Hematopoietic multipotent progenitor cell treated with erythropoietin and hydrocortisone succinate and interleukin-3 and kit ligand, for 4 days (in vitro differentiated cells): ENCODE results near the gene THBS4.

Experiments
- DNase-seq: peaks from one replicate; pipeline ENCODE4 v3.0.0-alpha.2; 2015

Gene THBS4

DNA sequence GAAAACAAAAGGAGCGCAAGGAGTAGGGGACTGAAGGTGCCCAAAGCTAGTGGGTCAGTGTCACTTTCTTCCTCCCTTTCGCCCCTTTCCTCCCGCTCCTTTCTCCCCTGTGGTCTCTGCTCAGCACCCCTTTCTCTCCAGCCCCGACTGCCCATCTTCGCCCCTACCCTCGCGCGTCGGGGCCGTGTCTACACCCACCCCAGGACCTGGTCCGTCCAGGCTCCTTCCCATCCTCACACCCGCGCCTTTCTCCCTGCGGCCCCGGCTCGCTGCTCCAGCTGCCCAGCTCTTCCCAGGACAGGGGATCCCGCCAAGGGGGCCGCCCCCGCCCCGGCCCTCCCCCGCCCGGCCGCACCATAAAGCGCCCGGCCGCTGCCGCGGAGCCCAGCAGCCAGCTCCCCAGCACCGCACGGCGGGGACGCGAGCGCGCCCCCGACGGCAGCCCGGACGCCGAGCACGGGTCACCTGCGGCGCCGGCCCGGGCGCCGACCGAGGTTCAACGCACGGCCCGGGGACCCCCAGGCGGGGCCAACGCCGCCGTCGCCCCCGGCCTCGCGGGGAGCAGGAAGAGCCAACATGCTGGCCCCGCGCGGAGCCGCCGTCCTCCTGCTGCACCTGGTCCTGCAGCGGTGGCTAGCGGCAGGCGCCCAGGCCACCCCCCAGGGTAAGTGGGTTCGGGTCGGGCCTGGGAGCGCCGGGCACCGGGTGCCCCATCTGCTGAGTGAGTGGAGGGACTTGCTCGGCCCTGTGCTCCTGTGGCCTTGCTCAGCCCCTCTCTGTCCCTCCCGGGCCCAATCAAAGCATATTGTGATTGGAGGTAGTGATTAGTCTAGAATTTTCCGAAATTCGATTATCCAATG lies at the start of gene THBS4:
TSS of gene THBS4 (plus strand) at position 387 of the 860 bp plus-strand sequence. CDS start at position 577, 190 bp downstream.
- peak; percentile 2 for DNase-seq

DNA sequence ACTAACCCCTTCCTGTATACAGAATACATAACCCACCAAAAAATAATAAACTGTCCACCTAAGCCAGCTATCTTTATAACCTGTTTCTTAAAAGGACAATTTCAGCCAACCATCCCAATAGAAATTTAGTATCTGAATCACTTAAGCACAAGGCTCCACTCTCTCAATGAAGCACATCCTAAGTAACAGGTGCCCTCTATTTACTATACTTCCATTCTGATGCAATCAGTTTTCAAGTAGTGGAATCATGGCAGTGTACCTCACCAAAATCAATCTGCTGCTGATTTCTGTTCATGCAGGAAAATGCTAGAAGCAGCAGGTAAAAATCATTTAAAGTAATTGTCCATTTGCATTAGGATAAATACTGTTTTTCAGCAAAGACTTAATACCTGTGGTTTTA lies 48.9 kb upstream of the THBS4 start:
- no peak for DNase-seq

DNA sequence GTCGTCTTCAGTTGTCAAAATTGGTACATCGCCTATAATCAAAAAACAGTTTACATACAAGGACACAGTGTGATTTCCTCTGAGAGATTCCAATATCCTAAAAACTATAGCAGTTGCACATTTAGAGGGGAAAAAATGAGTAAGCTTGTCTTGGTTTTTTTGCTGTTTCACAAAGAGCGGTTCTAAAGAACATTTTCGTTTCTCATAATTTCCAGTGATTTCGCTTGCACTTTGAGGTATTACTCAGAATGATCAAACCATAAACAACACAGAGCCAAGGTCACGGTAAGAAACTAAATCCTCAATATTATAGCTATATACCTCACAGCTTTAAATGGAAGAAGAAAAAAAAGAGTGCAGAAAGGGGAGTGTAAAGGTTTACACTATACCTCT lies 44.9 kb upstream of the THBS4 start:
- DNase-seq, result no peak

DNA sequence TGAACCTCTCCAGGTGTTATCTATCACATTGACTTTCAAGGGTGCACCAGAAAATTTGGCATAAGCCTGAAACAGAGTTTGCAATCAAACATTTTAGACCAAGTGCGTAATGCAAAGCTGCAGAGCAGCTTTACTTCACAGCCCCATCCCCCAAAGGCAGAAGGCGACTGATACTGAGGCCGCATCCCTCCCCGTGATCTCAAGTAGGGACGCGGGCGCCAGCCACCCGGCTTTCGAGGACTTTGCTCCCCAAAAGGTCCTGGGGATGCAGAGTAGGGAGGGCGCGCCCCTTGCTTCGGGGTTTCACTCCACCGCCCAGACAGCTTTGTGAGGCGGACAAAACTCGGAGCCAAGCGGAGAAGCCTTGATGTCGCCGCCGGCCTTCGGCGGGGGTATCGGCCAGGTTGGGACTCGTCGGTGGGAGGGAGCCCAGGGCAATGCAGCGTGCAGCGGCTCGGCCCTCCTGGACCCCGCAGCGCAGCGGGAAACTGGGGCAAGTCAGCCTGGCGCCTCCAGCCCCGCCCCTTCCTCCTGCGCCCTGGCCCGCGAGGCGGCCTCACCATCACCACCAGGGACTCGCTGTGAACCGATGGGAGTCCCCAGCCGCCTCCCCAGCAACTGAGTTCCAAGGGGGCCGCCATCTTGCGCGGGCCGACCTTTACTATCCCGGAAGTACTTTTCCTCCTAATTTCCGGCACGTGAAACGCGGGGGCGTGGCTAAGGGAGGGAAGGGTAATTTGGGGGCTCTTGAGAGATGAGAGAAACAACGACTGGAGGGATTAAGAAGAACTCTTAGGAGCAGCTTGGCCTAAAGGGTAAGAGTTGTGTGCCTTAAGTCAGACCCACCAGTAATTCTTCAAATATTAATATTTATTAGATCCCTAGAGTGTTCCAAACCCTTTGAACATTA lies 44.3 kb upstream of the THBS4 start, which contains the start of gene MTX3:
TSS of gene MTX3 (minus strand) at position 665 of the 910 bp plus-strand sequence. CDS start at position 641, 24 bp downstream.
- DNase-seq, result peak; percentile 95

DNA sequence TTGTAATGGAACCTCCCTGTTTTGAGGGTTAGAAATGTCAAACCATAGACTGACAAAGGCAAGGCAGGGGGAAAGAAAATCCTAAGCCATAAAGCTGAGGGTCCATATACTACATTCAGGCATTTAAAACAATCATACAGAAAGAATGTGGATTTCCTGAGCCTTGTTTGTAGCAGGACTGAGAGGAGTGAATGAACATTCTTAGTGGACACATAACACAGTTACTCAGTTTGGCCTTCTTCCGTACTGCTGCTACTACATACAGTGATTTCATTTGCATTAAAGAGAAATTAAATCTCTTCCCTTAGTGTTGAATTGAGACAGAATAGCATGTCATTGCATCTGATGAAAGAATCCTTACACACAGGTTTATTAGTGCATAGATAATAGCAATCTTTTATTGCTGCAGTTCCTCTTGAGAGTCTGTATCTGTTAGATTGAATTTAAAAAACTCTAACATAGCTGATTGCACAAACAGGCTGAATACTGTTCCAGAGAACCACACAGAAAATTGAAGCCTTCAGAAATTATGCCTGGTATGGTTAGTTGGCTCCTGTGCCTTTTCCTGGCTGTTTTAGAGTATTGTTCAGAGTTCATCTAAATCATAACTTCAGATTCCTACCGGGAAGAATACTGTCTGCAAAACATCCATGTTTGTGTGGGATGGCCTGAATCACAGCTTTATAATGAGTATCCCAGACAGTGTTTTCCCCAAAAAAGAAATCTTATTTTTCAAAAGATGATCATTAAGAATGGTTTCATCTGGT lies 42.1 kb upstream of the THBS4 start:
- no peak for DNase-seq

DNA sequence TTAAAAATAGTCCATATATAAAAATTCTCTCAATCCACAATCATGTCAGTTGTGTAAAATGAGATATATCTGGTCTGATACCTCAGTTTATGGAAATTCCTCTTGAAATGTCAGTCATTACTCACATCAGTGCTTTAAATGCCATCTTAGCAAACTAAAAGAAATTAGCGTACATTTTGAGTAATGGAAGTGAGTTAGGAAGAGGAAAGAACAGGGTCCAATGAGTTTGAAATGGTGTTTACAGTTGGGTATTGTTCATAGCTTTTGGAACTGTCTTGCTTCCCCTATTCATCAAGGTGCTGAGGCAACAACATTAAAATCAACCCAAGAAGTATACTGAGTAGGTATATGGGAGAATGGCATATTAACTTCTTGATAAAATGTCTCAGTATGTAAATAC lies 35.4 kb upstream of the THBS4 start:
- DNase-seq, result no peak

DNA sequence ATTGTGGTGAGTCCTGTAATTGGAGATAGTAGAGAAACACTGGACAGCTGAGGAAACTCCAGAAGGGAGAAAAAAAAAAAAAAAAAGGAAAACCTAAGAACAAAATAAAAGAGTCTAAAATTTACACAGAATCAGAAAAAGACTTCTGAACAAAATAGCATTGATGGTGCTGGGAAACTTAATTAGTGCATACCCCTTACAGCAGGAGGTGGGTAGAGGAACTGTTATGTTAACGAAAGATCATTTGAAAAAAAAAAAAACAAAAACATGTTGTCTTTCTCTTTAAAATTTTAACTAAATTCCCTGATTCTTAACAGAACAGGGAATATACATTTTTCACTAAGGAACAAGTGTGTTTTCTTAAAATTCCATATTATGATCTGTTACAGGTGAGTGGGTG lies 32.5 kb upstream of the THBS4 start:
- no peak for DNase-seq

DNA sequence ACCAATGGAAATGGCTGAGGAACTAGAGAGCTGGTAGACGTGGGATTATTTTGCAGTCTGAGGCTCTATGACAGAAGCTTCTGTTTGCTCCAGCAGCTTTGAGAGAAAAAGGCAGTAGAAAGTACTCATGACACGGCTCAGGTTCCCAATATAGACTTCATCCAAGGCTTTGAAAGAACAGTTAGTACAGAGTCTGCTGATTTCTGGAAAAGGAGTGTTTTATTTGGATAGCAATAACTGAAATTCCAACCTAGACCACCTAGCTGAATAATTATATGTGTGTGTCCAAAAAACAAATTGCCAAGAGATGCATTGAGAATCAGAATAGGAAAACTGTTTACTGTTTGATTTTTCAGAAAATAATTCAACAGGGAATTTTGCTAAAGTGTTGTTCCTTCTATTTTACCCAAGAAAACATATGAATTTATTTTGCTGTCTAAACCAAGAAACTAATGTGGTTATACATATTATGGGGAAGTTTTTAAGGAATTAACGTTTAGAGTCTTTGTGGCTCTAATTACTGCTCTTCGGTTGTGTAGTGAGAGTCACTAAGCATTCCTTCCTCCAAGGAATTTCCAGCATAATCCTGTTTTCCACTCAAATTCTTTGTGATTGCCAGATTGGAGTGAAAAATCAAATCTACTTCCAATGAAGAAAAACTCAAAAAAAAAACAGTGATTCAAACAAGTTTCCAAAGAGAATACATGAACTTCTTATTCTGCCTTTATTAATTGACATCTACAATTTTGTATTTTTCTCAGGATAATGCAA lies 26.0 kb upstream of the THBS4 start:
- DNase-seq, result no peak

DNA sequence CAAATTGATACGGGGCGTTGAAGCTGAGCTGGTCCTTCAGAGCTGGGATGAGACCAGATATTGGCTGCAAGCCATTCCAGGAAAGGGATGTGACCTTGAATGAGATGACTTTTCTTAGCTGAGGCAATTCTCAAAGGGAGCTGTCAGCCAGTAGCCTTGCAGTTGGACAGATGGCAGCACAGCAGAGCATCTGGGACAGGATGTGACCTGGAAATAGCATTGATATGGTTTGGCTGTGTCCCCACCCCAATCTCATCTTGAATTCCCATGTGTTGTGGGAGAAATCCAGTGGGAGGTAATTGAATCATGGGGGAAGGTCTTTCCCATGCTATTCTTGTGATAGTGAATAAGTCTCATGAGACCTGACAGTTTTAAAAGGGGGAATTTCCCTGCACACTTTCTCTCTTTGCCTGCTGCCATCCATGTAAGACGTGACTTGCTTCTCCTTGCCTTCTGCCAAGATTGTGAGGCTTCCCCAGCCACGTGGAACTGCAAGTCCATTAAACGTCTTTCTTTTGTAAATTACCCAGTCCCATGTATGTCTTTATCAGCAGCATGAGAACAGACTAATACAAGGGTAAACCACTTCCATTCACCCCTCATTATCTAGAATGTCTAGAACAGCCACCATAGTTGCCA lies 24.3 kb upstream of the THBS4 start:
- no peak for DNase-seq

DNA sequence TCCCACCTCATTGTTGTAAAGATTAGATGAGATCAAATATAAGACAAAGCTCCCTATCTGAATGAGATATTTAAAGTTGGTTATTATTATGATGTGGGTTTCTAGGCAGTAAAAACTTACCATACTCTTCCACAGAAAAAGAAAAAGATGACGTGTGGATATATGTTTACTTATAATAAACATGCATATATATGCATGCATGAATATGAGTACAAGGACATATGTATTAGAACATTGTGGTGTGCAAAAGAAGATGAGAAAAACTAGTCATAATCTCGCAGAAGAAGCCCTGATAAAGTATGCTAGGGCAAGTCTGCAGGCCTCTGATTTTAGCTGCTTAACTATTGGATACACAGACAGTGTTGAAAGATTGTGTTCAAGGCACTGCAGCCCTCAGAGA lies 10.1 kb upstream of the THBS4 start:
- no peak for DNase-seq

DNA sequence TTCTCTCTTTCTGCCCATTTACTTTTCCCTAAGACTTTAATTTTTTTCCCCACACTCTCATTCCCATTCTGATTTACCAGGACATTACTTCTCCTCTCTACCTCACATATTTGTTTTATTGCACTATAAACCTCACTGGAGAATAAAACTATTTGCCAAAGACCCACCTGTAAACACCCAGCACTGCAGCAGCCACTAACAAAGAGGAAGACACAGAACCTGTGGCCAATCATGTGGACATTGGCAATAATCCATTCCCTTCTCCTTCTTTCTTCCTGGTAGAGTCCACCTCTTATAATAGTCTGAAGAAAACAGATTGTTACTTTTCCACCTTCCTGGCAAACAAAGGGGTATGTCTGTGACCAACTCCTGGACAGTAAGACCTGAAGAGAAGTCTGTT lies 8.3 kb upstream of the THBS4 start:
- DNase-seq, result no peak

DNA sequence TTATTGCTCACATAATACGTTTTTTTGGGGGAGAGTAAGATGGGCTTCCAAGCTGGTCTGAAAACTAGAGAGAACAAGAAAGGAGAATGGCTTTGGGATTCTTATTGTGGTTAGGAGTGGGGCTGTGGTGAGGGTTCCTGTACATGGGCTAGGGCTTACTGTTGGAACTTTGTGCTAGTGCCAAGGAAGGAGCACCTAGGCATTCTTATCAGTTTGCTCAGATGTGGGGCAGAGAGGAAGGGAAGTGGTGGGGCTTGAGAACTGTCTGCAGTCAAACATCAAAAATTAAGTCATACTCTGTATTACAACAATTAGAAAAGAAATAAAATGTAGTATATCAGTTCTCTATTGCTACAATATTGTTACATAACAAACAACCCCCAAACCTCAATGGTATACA lies 4.0 kb upstream of the THBS4 start:
- peak; percentile 61 for DNase-seq

DNA sequence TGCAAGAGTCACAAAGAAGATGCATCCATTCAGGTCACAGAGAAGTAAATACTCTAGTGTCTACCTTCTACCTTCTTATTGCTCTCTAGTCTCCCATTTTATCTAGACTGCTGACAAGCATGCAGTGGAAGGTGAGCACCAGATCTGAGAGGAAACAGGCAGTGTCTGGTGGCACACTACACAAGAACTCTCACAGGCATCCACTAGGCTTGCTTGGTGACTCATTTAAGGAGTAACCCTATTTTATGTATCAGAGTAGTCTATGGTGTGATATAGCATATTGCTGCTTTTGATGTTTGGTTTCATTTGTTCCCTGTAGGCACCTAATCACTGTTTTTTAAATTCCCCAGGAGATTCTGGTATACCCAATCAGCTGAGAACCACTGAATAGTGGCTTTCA lies 1.6 kb upstream of the THBS4 start:
- no peak for DNase-seq

DNA sequence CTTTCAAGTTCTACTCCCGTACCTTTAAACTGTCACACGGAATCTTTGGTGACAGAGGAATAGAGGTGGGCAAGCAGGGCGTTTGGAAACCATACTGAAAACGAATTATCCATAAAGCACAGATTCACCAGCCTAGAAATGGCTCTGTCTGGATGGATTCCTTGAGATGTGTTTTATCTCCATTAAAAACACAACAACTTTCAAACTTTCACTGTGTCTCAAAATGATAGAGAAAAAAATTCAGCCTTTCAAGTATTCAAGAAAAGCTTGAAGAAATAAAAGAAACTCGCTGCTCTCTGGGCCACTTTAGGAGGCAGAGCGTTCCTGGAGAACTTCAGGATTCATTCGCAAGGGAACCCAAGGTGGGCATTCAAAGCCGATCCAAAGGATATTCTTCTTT lies 589 bp upstream of the THBS4 start:
- DNase-seq, result no peak

DNA sequence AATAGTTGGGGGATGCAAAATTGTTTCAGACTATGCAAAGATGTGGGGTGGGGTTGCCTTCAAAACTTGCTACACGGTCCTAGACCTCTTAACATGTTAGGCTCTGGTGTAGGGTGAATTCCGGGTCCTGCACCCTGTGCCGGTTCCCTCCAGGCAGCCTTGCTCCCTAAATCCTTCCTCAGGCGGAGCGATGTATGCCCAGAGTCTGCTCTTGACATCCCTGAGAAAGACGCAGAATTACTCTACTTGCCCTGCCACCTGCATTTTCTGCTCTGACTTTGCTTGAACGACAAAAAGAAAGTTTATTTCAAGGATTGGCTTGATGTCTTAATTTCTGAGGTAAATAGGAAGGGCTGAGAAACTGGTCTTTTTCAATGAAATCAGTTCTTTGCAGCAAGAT lies 691 bp downstream of the THBS4 start:
- DNase-seq, result no peak

DNA sequence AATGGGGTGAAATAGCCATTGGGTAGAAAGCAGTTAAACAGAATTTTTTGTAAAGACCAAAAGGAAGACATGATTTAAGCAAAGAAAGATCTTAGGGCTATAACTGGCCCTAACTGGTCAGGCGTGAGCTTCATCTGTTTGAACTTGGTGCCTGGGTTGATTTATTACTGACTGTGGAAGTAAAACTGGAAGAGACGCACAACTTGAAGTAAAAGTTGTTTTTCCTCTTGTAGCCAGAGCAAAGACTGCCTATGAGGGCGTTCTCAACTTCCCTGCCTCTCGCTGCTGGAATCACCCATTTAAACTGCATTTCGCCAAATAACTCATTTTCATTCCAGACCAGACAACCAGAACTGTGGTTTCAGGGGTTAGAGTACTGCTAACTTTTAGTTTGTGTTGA lies 1.5 kb downstream of the THBS4 start:
- DNase-seq, result no peak

DNA sequence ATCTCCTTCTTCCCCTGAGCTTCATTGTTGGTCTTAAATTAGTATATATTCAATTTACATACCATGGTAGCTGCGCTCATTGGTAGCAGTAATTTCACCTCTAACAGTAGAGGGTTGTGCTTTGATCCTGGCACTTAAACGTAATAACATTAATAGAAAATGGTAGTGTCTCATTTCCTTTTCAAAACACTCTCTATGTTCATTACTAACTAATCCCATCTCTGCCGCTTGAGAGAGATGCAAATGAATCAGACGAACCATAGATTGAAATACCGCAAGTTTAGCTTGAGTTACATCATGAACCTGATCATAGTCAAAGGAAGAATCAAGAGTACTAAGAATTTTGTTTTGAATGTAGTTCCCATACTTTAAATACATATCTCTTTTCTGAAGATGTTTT lies 2.2 kb downstream of the THBS4 start:
- no peak for DNase-seq

DNA sequence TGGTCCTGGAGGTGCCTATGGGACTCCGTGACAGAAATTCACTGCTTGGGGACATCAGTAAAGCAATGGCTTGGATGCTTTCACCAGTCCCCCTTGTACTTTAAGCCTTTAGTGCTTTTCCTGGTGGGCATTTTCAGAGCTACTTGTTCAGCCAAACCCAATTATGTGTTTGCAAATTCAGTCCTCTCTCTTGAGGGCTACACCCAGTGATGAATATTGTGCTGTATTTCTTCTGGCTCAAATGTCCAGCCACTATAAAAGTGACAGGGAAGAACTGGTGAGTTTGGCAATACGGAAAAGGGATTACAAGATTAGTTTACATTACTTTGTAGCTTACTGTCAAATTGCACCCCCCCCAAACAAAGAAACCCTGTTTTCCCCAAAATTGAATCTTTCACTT lies 4.5 kb downstream of the THBS4 start:
- DNase-seq, result no peak

DNA sequence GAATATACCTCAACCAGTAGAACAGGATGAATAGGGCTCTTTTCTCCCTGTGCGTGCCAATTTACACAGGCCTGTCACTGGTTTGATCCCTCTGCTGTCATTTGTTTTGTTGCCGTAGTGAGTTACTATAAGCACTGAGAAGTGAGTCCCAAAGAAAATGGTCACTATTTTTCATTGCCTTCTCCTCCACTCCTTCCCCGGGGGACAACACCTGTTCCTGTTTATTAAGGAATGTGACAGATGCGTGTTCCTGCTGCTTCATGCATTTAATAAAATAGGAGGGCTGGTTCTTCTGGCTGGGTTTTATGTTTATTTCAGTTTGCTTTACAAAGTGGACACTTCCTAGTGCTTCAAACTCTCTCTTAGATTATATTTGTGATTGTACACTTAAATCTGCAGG lies 6.4 kb downstream of the THBS4 start:
- no peak for DNase-seq

DNA sequence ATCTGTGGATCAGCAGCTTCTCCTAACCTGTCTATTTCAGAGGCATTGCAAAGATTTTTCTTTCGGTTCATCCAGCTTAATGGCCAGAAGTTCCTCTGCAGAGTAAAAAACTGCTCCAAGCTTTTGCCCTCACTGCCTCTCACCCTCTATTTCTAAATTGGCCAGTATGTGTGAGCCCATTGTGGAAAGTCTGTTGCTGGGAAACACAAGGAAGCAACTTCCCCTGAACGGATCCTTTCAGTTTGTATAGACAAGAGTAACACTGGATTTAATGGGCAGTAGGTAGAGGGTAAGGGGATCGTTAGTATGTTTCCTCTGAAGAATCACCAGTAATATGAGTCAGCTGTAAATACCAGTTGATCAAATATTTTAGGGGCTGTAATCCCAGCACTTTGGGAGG lies 7.2 kb downstream of the THBS4 start:
- no peak for DNase-seq

DNA sequence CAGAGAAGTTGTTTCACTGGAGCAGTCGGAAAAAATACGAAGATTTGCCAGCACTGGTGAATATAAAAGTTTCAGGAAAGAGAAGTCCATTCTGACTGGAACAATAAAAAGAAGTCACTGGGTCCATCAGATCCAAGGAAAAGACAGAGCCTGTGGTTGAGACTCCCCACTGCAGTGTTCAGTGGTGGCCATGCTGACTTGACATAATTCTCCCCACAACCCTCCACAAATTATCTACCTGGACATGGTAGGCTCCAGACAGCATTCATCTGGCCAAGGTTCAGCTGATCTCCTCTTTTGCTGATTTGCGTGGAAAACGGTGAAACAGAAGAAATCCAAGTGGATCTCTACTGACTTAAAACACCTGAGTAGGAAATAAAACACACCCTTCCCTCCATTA lies 8.0 kb downstream of the THBS4 start:
- DNase-seq, result no peak
